ENCODE data around the gene GCSAM. TPM values are rescaled to one million over a fixed set of nuclear protein-coding genes. Genes with fewer than 3 reads are reported as not detected.
A peak's percentile ranks its signal among the peaks of the same experiment; 100 is the strongest.

GCSAM gene
- total RNA-seq, 1 experiment from 2014 or later = not detected

DNA sequence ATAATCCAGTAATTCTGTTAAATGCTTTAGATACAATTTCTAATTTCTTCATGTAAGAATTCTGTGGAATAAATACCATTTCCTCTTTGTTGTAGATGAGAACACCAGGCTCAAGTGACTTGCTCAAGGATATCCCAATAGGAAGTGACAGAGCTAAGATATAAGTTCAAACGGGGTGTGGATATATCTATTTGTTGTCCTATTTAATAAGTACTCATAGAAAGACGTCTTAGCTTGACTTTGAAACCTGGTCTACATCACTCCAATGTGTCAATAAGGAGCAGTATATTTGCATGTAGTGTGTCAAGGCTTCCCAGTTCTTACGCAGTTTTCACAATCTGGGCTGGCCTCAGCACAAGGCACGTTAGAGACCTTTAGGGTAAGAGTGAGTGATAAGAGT is 4.7 kb upstream of the GCSAM start:
- intact Hi-C loops (cut with micrococcal nuclease; ENCODE audit: unreplicated experiment) = loop anchor here (1.0 to 5.0 kb wide), 4 partner anchors 156 to 395 kb away; no protein-coding TSS in a partner anchor
- Histone ChIP-seq H3K36me3 (ENCODE audit: low read depth) (no peaks in the 10 kb centered on the region), H3K4me2 (no peak overlapping the region), H3K9me2 (ENCODE audit: insufficient read depth) (no peaks in the 10 kb centered on the region), H3K27ac (no peak overlapping the region), H3F3A (ENCODE audit: insufficient read depth, low read depth) (no peaks in the 10 kb centered on the region), H3K79me2 (ENCODE audit: low read depth) (no peaks in the 10 kb centered on the region), H3K4me3 (no peak overlapping the region), H4K20me1 (ENCODE audit: insufficient read depth) (no peaks in the 10 kb centered on the region), H2AFZ (no peak overlapping the region), H3K4me1 (replicated peaks; ENCODE audit: insufficient read depth) (peaks cover 10% of the 10 kb centered on the region; the same call in 1 of the 2 replicates), H3K9me3 (ENCODE audit: insufficient read depth, low read depth) (no peaks in the 10 kb centered on the region), H3K27me3 (ENCODE audit: insufficient read depth, low read depth) (no peaks in the 10 kb centered on the region)
- CTCF ChIA-PET = interaction anchor here (1.0 to 1.3 kb wide), 2 partner anchors 26 to 897 kb away, joined by 3 to 9 read pairs; no protein-coding TSS in a partner anchor
- TF ChIP-seq EZH2 (IDR thresholded peaks at IDR 0.05; ENCODE audit: low read depth) (no peak), CTCF (conservative IDR thresholded peaks at IDR 0.05) (no peak)
- no TSS peak for BruUV-seq (replicated peaks)
- no peak for DNase-seq
- POLR2A ChIA-PET (ENCODE audit: unreplicated experiment) = no interaction called here

- ChIA-PET CTCF (interaction anchor here (0.5 to 1.3 kb wide), 5 partner anchors 10 to 898 kb away, joined by 3 to 9 read pairs (median 3); no protein-coding TSS in a partner anchor), POLR2A (ENCODE audit: unreplicated experiment) (interaction anchor here (0.7 kb wide), 2 partner anchors 159 to 1573 kb away, joined by 6 read pairs; partner anchors contain the start of gene ABHD10)
- no peak overlapping the region for H3K4me3 ChIP-seq
- intact Hi-C loops (cut with micrococcal nuclease; ENCODE audit: unreplicated experiment) = loop anchor here (1.0 to 5.0 kb wide), 4 partner anchors 156 to 395 kb away; no protein-coding TSS in a partner anchor
- no peaks in the 10 kb centered on the region for H4K20me1 ChIP-seq (ENCODE audit: insufficient read depth)
- TF ChIP-seq CTCF (conservative IDR thresholded peaks at IDR 0.05) (peak; percentile 93), EZH2 (IDR thresholded peaks at IDR 0.05; ENCODE audit: low read depth) (no peak)
- H3K4me1 ChIP-seq (replicated peaks; ENCODE audit: insufficient read depth) = peaks cover 10% of the 10 kb centered on the region; the same call in 1 of the 2 replicates
- H3K27ac ChIP-seq = no peak overlapping the region
- no peak overlapping the region for H3K4me2 ChIP-seq
- H3K79me2 ChIP-seq (ENCODE audit: low read depth) = no peaks in the 10 kb centered on the region
- peak; percentile 53 to 61 for DNase-seq
- no peak overlapping the region for H2AFZ ChIP-seq
- H3F3A ChIP-seq (ENCODE audit: insufficient read depth, low read depth) = no peaks in the 10 kb centered on the region
- H3K9me3 ChIP-seq (ENCODE audit: insufficient read depth, low read depth) = no peaks in the 10 kb centered on the region
- no peaks in the 10 kb centered on the region for H3K36me3 ChIP-seq (ENCODE audit: low read depth)
- BruUV-seq (replicated peaks) = no TSS peak
- no peaks in the 10 kb centered on the region for H3K27me3 ChIP-seq (ENCODE audit: insufficient read depth, low read depth)
- no peaks in the 10 kb centered on the region for H3K9me2 ChIP-seq (ENCODE audit: insufficient read depth)
Observed at GRCh38 chr3:112136959-112137693, 4.1 kb upstream of the GCSAM start.

- H3K4me2 ChIP-seq = no peak overlapping the region
- no peak for TF ChIP-seq CTCF (conservative IDR thresholded peaks at IDR 0.05)
- H3F3A ChIP-seq (ENCODE audit: insufficient read depth, low read depth) = no peaks in the 10 kb centered on the region
- H4K20me1 ChIP-seq (ENCODE audit: insufficient read depth) = no peaks in the 10 kb centered on the region
- no peak overlapping the region for H3K4me3 ChIP-seq
- H3K27ac ChIP-seq = no peak overlapping the region
- POLR2A ChIA-PET (ENCODE audit: unreplicated experiment) = no interaction called here
- H2AFZ ChIP-seq = no peak overlapping the region
- peaks cover 10% of the 10 kb centered on the region; the same call in 1 of the 2 replicates for H3K4me1 ChIP-seq (replicated peaks; ENCODE audit: insufficient read depth)
- BruUV-seq (replicated peaks) = no TSS peak
- H3K27me3 ChIP-seq (ENCODE audit: insufficient read depth, low read depth) = no peaks in the 10 kb centered on the region
- intact Hi-C loops (cut with micrococcal nuclease; ENCODE audit: unreplicated experiment) = loop anchor here (5.0 kb wide), 2 partner anchors 191 to 396 kb away; no protein-coding TSS in a partner anchor
- H3K79me2 ChIP-seq (ENCODE audit: low read depth) = no peaks in the 10 kb centered on the region
- H3K9me3 ChIP-seq (ENCODE audit: insufficient read depth, low read depth) = no peaks in the 10 kb centered on the region
- CTCF ChIA-PET = interaction anchor here (0.5 kb wide), 1 partner anchor 365 kb away, joined by 4 read pairs; no protein-coding TSS in a partner anchor
- no peak for DNase-seq
- no peaks in the 10 kb centered on the region for H3K9me2 ChIP-seq (ENCODE audit: insufficient read depth)
- no peaks in the 10 kb centered on the region for H3K36me3 ChIP-seq (ENCODE audit: low read depth)
Observed at GRCh38 chr3:112136046-112136445, 3.0 kb upstream of the GCSAM start.
